SH-SY5Y (cell line): ENCODE measurements around the gene LCE3E.

Experiments used
- GATA2 ChIP-seq: IDR thresholded peaks from 2 replicates; pipeline ENCODE4 v1.6.1; 2011; ENCODE audit warnings: mild to moderate bottlenecking, low read depth, low read length
- GATA3 ChIP-seq: IDR thresholded peaks from 2 replicates; pipeline ENCODE4 v1.6.1; 2011; ENCODE audit warnings: low read depth, mild to moderate bottlenecking, low read length, moderate library complexity

LCE3E gene

GRCh38 chr1:152525080-152525641, 41.4 kb downstream of the LCE3E start:
- TF ChIP-seq GATA3 (no peak), GATA2 (no peak)

DNA sequence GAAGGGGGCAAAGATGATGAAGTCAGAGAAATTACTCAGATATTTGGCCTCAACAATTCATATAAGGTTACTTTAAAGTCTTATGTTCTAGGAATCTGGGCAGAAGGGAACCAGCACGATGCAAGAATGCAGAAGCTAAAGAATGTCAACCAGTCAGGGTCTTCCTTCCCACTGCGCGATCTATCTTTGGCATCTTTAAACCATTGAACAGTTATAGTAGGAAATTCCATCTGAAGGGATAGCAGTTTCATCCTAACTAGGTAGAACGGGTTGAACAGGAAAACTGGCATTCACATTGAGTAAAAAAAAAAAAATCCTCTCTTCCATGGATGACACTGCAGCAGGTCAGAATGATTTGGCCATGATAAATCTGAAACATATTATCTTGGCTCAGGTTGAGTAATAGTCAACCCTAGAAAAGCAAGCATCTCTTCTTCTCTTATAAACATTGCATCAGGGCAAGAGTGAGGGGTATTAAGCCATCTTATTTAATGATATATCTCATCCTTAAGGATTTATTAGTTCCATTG, 46.0 kb downstream of the LCE3E start:
- no peak for TF ChIP-seq GATA3
- no peak for TF ChIP-seq GATA2

DNA sequence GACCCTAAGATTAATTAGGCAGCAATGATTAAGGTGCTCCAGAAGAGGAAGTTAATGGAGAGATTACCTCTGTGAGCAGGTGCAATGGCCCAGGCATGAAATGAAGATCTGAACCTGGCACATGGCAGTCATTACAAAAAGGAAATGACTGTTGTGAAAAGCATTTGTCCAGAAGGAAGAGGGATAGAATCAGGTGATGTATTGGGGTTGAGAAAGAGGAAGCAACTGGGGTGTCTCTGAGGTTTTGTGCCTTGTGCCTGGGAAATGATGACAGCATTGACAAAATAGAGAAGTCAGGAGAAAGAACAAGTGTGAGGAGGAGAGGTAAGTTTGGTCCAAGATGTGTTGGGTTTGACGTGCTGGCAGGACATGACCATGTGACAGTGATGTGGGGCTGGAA, 46.7 kb downstream of the LCE3E start:
- TF ChIP-seq GATA2 = no peak
- TF ChIP-seq GATA3 = no peak

DNA sequence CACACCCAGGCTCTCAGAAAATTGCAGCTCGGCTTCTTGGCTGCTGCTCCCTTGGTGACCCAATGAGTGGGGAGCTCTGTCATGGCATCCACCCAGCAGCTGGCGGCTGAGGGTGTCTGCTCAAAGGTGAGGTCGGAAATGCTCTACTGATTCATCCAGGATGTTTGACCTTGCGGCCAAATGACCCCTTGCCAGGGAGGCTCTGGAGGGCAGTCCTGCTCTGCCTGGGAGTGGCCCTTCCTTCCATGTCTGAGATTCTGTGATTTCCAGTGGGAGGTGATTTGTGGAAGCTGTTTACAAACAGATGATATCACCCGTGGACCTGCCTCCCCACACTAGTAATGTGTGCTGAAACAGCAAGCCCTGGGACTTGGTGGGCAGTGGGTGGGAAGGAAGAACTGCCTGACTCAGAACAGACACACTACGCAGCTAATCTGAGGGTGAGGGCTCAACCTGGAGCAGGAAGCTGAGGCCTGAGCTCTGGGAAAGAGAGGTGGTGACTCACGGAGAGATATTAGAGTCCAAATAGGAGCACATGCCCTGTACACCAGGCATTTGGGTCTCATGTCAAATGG, 49.3 kb downstream of the LCE3E start:
- TF ChIP-seq GATA2 = no peak
- TF ChIP-seq GATA3 = no peak

GRCh38 chr1:152516082-152516481, 50.5 kb downstream of the LCE3E start:
- no peak for TF ChIP-seq GATA3
- TF ChIP-seq GATA2 = no peak
